ENCODE measurements around the gene ZNF573. TPM values are rescaled to one million over a fixed set of nuclear protein-coding genes. Genes with fewer than 3 reads are reported as not detected.
"Not testable (repeated sequence)": the region's sequence is repeated elsewhere in the genome, so short reads cannot be mapped to it uniquely, and the experiment has no call there.

The ZNF573 gene
- total RNA-seq, result 10 to 100 TPM in 1 of 4 donors, 1 to 10 TPM in 3; 4.4 to 17.5 (median 5.5) TPM

DNA sequence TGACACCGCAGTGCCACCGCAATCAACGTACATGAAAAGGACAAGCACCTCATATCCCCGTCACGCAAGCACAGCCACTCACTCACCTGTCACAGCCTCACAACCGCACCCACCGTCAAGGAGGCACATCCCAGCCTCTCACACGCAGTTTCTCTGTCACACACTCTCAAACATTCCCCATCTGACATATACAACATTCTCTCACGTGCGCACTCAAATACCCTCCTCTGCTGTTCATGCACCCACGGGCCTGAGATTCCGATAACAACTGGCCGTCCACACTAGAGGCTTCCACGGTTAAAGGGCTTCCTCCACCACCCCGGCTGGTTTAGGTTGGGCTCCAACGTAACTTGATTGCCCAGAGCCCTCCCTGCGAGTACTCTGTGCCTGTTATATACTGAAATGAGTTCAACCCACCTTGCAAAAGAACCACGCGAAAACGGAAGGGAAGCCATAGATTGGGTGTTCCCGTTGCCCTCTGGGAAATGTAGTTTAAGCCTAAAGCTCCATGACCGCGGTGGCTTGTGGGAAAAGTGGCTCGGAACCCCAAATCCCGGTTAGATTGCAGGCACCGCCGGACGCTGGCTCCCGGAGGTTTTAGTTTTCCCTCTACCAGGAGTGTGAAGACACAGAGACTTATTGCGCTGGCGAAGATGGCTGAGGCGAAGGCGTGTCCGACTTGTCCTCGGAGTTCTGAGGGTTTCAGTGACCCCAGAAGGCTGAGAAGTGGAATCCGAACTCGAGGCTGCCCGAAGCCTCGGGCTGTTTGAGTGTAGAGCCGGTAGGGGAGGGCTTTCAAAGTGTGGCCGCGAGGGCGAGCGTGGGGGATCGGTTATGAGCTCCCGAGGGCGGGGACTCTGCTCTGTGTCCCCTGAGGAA is at the start of gene ZNF573:
Gene ZNF573 (minus strand): TSS at position 460 of the 879 bp plus-strand sequence. CDS start 5,857 bp downstream, outside the sequence.
- ATAC-seq (ENCODE audit: low FRiP score), result peak; percentile 95
- peak; percentile 60 for DNase-seq (ENCODE audit: low spot score)
- TF ChIP-seq, protein P1, sequence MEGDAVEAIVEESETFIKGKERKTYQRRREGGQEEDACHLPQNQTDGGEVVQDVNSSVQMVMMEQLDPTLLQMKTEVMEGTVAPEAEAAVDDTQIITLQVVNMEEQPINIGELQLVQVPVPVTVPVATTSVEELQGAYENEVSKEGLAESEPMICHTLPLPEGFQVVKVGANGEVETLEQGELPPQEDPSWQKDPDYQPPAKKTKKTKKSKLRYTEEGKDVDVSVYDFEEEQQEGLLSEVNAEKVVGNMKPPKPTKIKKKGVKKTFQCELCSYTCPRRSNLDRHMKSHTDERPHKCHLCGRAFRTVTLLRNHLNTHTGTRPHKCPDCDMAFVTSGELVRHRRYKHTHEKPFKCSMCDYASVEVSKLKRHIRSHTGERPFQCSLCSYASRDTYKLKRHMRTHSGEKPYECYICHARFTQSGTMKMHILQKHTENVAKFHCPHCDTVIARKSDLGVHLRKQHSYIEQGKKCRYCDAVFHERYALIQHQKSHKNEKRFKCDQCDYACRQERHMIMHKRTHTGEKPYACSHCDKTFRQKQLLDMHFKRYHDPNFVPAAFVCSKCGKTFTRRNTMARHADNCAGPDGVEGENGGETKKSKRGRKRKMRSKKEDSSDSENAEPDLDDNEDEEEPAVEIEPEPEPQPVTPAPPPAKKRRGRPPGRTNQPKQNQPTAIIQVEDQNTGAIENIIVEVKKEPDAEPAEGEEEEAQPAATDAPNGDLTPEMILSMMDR (IDR thresholded peaks at IDR 0.05), result no peak

DNA sequence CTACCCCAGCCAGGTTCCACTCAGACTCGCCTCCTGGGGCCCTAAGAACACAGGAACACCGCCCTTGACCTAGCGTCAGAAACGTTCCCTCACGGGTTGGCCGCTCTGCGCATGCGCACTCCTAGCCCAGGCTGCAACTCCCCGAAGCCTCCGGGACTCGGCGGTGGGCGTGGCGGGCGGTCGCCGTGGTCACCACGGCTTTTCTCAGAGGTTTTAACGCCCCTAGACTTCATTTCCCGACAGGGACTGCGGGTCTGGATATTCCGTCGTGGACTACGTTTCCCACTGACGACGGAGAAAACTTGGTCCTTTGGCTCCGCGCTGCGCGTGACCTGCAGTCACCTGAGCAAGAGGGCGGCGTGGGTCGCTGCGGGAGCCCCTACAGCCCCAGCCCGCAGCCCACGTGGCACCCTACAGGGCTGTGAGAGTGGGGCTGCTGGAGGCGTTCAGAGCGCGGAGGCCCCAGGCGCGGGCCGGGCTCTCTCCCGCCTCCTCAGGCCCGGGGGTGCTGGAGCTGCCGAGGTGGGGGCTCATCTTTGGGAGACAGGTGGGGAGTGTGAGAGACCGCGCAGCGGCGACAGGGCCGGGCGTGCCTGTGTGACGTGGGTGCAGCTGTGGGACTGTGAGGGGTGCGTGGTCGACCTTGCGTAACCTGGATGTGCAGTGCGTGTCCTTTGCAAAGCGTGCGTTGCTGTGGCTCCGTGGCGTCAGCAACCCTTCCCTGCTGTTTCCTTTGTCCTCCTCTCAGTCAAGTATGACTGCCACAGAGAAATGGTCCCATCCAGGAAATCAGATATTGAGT is 38.0 kb upstream of the ZNF573 start:
- TF ChIP-seq, protein P1 (IDR thresholded peaks at IDR 0.05), result no peak
- DNase-seq (ENCODE audit: low spot score) (peak; percentile 29), ATAC-seq (ENCODE audit: low FRiP score) (peak; percentile 64)

DNA sequence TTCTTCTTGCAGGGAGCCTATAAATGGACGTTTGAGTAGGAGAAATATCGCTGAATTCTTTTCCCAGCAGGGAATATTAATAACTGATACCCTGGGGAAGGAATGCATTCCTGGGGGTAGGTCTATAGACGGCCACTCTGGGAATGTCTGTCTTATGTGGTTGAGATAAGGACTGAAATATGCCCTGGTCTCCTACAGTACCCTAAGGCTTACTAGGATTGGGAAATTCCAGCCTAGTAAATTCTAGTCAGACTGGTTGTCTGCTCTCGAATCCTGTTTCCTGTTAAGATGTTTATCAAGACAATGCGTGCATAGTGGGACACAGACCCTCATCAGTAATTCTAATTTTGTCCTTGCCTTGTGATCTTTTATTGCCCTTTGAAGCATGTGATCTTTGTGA is 36.2 kb upstream of the ZNF573 start:
- not testable (repeated sequence) for DNase-seq (ENCODE audit: low spot score); ATAC-seq (ENCODE audit: low FRiP score)

DNA sequence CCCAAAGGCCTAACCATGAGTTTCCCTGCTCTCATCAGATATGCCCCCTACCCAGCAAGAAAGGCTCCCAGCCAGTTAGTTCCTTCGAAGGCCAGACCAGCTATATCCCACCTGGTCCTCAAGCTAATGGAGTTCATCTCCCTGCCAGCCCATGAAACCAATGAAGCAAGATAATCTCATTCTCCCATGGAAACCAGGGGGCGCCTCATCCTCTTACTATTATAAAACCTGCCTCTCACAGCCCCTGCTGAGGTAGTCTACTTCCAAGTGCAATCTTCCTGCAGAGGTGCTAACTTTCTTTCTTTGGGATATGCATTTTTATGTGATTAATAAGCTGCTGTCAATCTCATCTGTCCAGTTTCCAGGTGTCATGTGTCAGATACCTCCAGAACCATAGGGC is 34.0 kb upstream of the ZNF573 start:
- TF ChIP-seq, protein P1 (IDR thresholded peaks at IDR 0.05), result no peak
- ATAC-seq (ENCODE audit: low FRiP score) (no peak), DNase-seq (ENCODE audit: low spot score) (no peak)

DNA sequence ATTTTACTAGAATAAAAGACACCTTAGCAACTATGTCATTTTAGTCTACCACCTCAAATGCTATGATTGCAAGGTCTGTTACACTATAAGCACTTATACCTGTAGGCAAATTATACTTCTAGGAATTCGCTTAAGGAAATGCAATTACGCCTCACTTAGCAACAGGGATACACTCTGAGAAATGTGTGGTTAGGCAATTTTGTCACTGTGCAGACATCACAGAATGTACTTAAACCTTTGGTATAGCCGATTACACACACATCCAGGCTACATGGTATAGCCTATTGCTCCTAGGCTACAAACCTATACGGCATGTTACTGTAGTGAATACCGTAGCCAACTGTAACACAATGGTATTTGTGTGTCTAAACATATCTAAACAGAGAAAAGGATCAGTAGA is 30.0 kb upstream of the ZNF573 start:
- no peak for ATAC-seq (ENCODE audit: low FRiP score)
- TF ChIP-seq, protein P1 (IDR thresholded peaks at IDR 0.05), result no peak
- no peak for DNase-seq (ENCODE audit: low spot score)

DNA sequence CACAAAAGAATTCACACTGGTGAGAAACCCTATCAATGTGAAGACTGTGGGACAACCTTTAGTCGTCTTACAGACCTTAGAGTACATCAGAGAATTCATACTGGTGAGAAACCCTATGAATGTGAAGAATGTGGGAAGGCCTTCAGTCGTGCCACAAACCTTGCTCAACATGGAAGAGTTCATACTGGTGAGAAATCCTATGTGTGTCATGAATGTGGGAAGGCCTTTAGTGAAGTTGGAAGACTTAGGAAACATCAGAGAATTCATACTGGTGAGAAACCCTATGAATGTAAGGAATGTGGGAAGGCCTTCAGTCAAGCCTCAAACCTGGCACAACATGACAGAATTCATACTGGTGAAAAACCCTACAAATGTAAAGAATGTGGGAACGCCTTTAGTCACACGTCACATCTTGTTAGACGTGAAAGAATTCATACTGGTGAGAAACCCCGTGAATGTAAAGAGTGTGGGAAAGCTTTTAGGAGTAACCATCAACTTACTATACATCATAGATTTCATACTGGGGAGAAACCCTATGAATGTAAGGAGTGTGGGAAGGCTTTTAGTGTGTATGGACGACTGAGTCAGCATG is 24.0 kb upstream of the ZNF573 start:
- TF ChIP-seq, protein P1 (IDR thresholded peaks at IDR 0.05), result no peak
- ATAC-seq (ENCODE audit: low FRiP score) (no peak), DNase-seq (ENCODE audit: low spot score) (no peak)
